Hepatocyte (in vitro differentiated cells): ENCODE data around the gene FNDC11. TPM values are rescaled to one million over a fixed set of nuclear protein-coding genes. Genes with fewer than 3 reads are reported as not detected.

Experiments
- DNase-seq: peaks from one replicate; pipeline ENCODE4 v3.0.0-alpha.2; 2016; ENCODE audit warnings: low spot score
- H2AFZ ChIP-seq: fragments of 200-600 bp; sonication (generic); 2 replicates; pipeline ENCODE4 v1.6.0; 2016; ENCODE audit warnings: antibody characterized with exemption, mild to moderate bottlenecking
- H3K27ac ChIP-seq: fragments of 200-600 bp; sonication (generic); 2 replicates; pipeline ENCODE4 v1.5.1; 2016; ENCODE audit warnings: mild to moderate bottlenecking
- H3K27me3 ChIP-seq: fragments of 200-600 bp; sonication (generic); 2 replicates; pipeline ENCODE4 v1.6.1; 2016
- H3K36me3 ChIP-seq: fragments of 200-600 bp; sonication (generic); replicated peaks from 2 replicates; pipeline ENCODE4 v1.5.1; 2016; ENCODE audit warnings: low read depth; ENCODE audit not compliant: insufficient read depth
- H3K4me1 ChIP-seq: fragments of 200-600 bp; sonication (generic); 2 replicates; pipeline ENCODE4 v1.5.1; 2016; ENCODE audit warnings: mild to moderate bottlenecking, moderate library complexity; ENCODE audit not compliant: insufficient read depth
- H3K4me2 ChIP-seq: fragments of 200-600 bp; sonication (generic); 2 replicates; pipeline ENCODE4 v1.6.0; 2016
- H3K4me3 ChIP-seq: fragments of 200-600 bp; sonication (generic); 2 replicates; pipeline ENCODE4 v1.5.1; 2016; ENCODE audit warnings: mild to moderate bottlenecking
- H3K79me2 ChIP-seq: fragments of 200-600 bp; sonication (generic); 2 replicates; pipeline ENCODE4 v1.6.0; 2017; ENCODE audit warnings: mild to moderate bottlenecking
- H3K9me2 ChIP-seq: fragments of 200-600 bp; sonication (generic); replicated peaks from 2 replicates; pipeline ENCODE4 v1.6.0; 2017; ENCODE audit warnings: mild to moderate bottlenecking; ENCODE audit not compliant: insufficient read depth
- H3K9me3 ChIP-seq: fragments of 200-600 bp; sonication (generic); 2 replicates; pipeline ENCODE4 v1.5.1; 2016; ENCODE audit warnings: low read depth, mild to moderate bottlenecking
- H4K20me1 ChIP-seq: fragments of 200-600 bp; sonication (generic); 2 replicates; pipeline ENCODE4 v1.6.0; 2016; ENCODE audit warnings: mild to moderate bottlenecking; ENCODE audit not compliant: insufficient read depth, poor library complexity, severe bottlenecking
- EZH2 ChIP-seq: fragments of 200-600 bp; sonication (generic); IDR thresholded peaks from 2 replicates; pipeline ENCODE4 v1.6.1; 2016; ENCODE audit warnings: antibody characterized with exemption, mild to moderate bottlenecking, borderline replicate concordance
- EZH2phosphoT487 ChIP-seq: fragments of 200-600 bp; sonication (generic); IDR thresholded peaks from one replicate; pipeline ENCODE4 v1.6.1; 2018; ENCODE audit warnings: antibody characterized with exemption, mild to moderate bottlenecking, low read depth, moderate library complexity; ENCODE audit not compliant: unreplicated experiment, severe bottlenecking
- WGBS: methylation state at CpG from one replicate; pipeline ENCODE4 v1.1.6; 2016; ENCODE audit warnings: low lambda C conversion rate; ENCODE audit errors: missing lambda C conversion rate; 5-methylcytosine and 5-hydroxymethylcytosine counted together
- polyA plus RNA-seq: library from polyadenylated mRNA; unstranded; fragments of >200 nt; fragmentation: Nextera tagmentation; extraction: Ambion mirVana; gene quantifications from 2 replicates; pipeline ENCODE4 v1.2.1, GENCODE V29; 2016
- total RNA-seq: library from RNA; depleted of rRNA; stranded (reverse); fragments of >200 nt; gene quantifications from 2 replicates; pipeline ENCODE4 v1.2.3, GENCODE V29; 2014
- TF ChIP-seq, protein P1 (sequence below): fragments of 200-600 bp; sonication (generic); IDR thresholded peaks from 2 replicates; pipeline ENCODE4 v1.5.1; 2016; ENCODE audit warnings: antibody characterized with exemption, mild to moderate bottlenecking; ENCODE audit not compliant: poor library complexity

The FNDC11 gene
- total and polyA plus RNA-seq, 2 experiments from 2014 or later: 0.57 to 0.79 TPM

- Histone ChIP-seq H3K4me2 (no peak overlapping the region), H3K36me3 (no peaks in the 10 kb centered on the region), H3K27ac (no peak overlapping the region), H3K9me2 (no peaks in the 10 kb centered on the region), H3K27me3 (no peaks in the 10 kb centered on the region), H3K9me3 (no peaks in the 10 kb centered on the region), H3K4me3 (no peak overlapping the region), H3K79me2 (no peaks in the 10 kb centered on the region), H3K4me1 (peaks cover 3% of the 10 kb centered on the region), H2AFZ (no peak overlapping the region), H4K20me1 (no peaks in the 10 kb centered on the region)
- no peak for TF ChIP-seq EZH2
- TF ChIP-seq EZH2phosphoT487: no peak
- TF ChIP-seq, protein P1, sequence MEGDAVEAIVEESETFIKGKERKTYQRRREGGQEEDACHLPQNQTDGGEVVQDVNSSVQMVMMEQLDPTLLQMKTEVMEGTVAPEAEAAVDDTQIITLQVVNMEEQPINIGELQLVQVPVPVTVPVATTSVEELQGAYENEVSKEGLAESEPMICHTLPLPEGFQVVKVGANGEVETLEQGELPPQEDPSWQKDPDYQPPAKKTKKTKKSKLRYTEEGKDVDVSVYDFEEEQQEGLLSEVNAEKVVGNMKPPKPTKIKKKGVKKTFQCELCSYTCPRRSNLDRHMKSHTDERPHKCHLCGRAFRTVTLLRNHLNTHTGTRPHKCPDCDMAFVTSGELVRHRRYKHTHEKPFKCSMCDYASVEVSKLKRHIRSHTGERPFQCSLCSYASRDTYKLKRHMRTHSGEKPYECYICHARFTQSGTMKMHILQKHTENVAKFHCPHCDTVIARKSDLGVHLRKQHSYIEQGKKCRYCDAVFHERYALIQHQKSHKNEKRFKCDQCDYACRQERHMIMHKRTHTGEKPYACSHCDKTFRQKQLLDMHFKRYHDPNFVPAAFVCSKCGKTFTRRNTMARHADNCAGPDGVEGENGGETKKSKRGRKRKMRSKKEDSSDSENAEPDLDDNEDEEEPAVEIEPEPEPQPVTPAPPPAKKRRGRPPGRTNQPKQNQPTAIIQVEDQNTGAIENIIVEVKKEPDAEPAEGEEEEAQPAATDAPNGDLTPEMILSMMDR: no peak
- no peak for DNase-seq
- WGBS: 96% methylated on average over 28 of the region's 28 CpGs
Measured at GRCh38 chr20:63541371-63541770, 12.6 kb upstream of the FNDC11 start.

- Histone ChIP-seq H3K4me3 (no peak overlapping the region), H4K20me1 (no peaks in the 10 kb centered on the region), H3K36me3 (no peaks in the 10 kb centered on the region), H3K4me1 (peaks cover 3% of the 10 kb centered on the region), H3K79me2 (no peaks in the 10 kb centered on the region), H2AFZ (no peak overlapping the region), H3K27me3 (no peaks in the 10 kb centered on the region), H3K4me2 (no peak overlapping the region), H3K27ac (no peak overlapping the region), H3K9me3 (no peaks in the 10 kb centered on the region), H3K9me2 (no peaks in the 10 kb centered on the region)
- DNase-seq: no peak
- TF ChIP-seq EZH2phosphoT487: no peak
- TF ChIP-seq, protein P1: no peak
- TF ChIP-seq EZH2: no peak
- 92% methylated on average over 26 of the region's 36 CpGs for WGBS
Measured at GRCh38 chr20:63542031-63542559, 11.9 kb upstream of the FNDC11 start.

- no peaks in the 10 kb centered on the region for H3K79me2 ChIP-seq
- TF ChIP-seq EZH2 (no peak), EZH2phosphoT487 (no peak)
- TF ChIP-seq, protein P1: no peak
- no peaks in the 10 kb centered on the region for H3K9me2 ChIP-seq
- H3K36me3 ChIP-seq: no peaks in the 10 kb centered on the region
- 91% methylated on average over 9 of the region's 10 CpGs for WGBS
- DNase-seq: no peak
- no peak overlapping the region for H2AFZ ChIP-seq
- no peaks in the 10 kb centered on the region for H3K9me3 ChIP-seq
- no peaks in the 10 kb centered on the region for H4K20me1 ChIP-seq
- peaks cover 3% of the 10 kb centered on the region for H3K4me1 ChIP-seq
- no peak overlapping the region for H3K4me3 ChIP-seq
- no peak overlapping the region for H3K27ac ChIP-seq
- H3K4me2 ChIP-seq: no peak overlapping the region
- no peaks in the 10 kb centered on the region for H3K27me3 ChIP-seq
Measured at GRCh38 chr20:63542696-63543095, 11.3 kb upstream of the FNDC11 start.
